Measurements from ENCODE around the gene NQO1. TPM values are rescaled to one million over a fixed set of nuclear protein-coding genes. Genes with fewer than 3 reads are reported as not detected.
"Not testable (repeated sequence)": the region's sequence is repeated elsewhere in the genome, so short reads cannot be mapped to it uniquely, and the experiment has no call there.

The NQO1 gene
- total RNA-seq, 1 donor from 2014 or later: 77.7 TPM

DNA sequence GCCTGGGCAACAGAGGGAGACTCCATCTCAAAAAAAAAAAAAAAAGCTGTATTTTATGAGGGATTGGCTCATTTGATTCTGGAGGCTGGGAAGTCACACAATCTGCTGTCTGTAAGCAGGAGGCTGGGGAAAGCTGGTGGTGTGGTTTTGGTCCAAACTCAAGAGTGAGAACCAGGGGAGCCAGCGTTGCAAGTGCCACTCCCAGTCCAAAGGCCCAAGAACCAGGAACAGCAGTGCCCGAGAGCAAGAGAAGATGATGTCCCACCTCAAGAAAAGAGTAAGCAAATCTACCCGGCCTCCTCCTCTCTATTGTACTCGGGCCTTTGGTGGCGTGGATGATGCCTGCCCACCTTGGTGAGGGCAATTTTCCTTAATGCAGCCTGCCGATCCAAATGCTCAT lies 5.7 kb upstream of the NQO1 start:
- no peaks in the 10 kb centered on the region for H3K27me3 ChIP-seq
- no peaks in the 10 kb centered on the region for H3K36me3 ChIP-seq
- H3K9me3 ChIP-seq: no peaks in the 10 kb centered on the region
- no peak overlapping the region for H3K27ac ChIP-seq
- peaks cover 9% of the 10 kb centered on the region for H3K4me1 ChIP-seq
- no peak overlapping the region for H3K4me3 ChIP-seq
- DNase-seq (no peak), ATAC-seq (no peak)
- intact Hi-C loops (cut with DNase I): no loop called here
- TF ChIP-seq, protein P1, sequence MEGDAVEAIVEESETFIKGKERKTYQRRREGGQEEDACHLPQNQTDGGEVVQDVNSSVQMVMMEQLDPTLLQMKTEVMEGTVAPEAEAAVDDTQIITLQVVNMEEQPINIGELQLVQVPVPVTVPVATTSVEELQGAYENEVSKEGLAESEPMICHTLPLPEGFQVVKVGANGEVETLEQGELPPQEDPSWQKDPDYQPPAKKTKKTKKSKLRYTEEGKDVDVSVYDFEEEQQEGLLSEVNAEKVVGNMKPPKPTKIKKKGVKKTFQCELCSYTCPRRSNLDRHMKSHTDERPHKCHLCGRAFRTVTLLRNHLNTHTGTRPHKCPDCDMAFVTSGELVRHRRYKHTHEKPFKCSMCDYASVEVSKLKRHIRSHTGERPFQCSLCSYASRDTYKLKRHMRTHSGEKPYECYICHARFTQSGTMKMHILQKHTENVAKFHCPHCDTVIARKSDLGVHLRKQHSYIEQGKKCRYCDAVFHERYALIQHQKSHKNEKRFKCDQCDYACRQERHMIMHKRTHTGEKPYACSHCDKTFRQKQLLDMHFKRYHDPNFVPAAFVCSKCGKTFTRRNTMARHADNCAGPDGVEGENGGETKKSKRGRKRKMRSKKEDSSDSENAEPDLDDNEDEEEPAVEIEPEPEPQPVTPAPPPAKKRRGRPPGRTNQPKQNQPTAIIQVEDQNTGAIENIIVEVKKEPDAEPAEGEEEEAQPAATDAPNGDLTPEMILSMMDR (IDR thresholded peaks at IDR 0.05): no peak

DNA sequence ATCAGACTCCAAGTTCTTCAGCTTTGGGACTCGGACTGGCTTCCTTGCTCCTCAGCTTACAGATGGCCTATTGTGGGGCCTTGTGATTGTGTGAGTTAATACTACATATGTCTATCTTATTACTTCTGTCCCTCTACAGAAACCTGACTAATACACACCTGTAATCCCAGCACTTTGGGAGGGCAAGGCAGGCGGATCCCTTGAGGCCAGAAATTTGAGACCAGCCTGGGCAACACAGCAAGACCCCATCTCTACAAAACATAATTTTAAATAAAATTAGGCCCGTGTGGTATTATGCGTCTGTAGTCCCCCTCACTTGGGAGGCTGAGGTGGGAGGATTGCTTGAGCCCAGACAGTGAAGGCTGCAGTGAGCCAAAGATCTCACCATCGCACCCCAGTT lies 4.9 kb upstream of the NQO1 start:
- ATAC-seq; intact Hi-C loops (cut with DNase I): not testable (repeated sequence)

DNA sequence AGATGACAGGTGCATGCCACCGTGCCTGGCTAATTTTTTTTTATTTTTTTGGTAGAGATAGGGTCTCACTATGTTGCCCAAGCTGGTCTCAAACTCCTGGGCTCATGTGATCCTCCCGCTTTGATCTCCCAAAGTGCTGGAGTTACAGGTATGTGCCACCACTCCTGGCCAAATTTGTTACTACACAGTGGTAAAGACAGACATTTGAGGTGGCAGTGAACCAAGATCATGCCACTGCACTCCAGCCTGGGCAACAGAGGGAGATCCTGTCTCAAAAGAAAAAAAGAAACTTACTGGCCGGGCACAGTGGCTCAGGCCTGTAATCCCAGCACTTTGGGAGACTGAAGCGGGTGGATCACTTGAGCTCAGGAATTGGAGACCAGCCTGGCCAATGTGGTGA lies 2.7 kb upstream of the NQO1 start:
- H3K9me3 ChIP-seq; intact Hi-C loops (cut with DNase I); H3K27me3 ChIP-seq; H3K4me3 ChIP-seq; H3K36me3 ChIP-seq; DNase-seq; H3K27ac ChIP-seq; ATAC-seq: not testable (repeated sequence)
- H3K4me1 ChIP-seq: peaks cover 17% of the 10 kb centered on the region

More for the DNA sequence above, 4.9 kb upstream of the NQO1 start:
- not testable (repeated sequence) for DNase-seq, H3K9me3 ChIP-seq, H3K36me3 ChIP-seq, H3K4me3 ChIP-seq, H3K4me1 ChIP-seq, H3K27me3 ChIP-seq, H3K27ac ChIP-seq

DNA sequence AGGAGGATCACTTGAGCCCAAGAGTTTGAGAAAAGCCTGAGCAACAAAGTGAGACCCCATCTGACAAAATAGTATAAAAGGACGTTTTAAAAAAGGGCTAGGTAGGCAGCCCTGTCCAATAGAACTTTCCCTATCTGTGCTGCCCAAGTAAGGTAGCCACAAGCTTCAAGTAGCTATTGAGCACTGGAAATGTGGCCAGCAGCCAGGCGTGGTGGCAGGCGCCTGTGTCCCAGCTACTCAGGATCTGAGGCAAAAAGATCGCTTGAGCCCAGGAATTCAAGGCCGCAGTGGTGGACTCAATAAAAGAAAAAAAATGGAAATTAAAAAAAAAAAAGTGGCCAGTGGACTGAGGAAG lies 1.5 kb upstream of the NQO1 start:
- TF ChIP-seq, protein P1 (IDR thresholded peaks at IDR 0.05): no peak
- DNase-seq (peak; percentile 87), ATAC-seq (peak; percentile 33)
- H3K36me3 ChIP-seq: no peaks in the 10 kb centered on the region
- no peaks in the 10 kb centered on the region for H3K9me3 ChIP-seq
- H3K27me3 ChIP-seq: no peaks in the 10 kb centered on the region
- peaks cover 17% of the 10 kb centered on the region for H3K4me1 ChIP-seq
- intact Hi-C loops (cut with DNase I): no loop called here
- H3K27ac ChIP-seq: peak overlapping the region; percentile 88
- peak overlapping the region; percentile 67 for H3K4me3 ChIP-seq

DNA sequence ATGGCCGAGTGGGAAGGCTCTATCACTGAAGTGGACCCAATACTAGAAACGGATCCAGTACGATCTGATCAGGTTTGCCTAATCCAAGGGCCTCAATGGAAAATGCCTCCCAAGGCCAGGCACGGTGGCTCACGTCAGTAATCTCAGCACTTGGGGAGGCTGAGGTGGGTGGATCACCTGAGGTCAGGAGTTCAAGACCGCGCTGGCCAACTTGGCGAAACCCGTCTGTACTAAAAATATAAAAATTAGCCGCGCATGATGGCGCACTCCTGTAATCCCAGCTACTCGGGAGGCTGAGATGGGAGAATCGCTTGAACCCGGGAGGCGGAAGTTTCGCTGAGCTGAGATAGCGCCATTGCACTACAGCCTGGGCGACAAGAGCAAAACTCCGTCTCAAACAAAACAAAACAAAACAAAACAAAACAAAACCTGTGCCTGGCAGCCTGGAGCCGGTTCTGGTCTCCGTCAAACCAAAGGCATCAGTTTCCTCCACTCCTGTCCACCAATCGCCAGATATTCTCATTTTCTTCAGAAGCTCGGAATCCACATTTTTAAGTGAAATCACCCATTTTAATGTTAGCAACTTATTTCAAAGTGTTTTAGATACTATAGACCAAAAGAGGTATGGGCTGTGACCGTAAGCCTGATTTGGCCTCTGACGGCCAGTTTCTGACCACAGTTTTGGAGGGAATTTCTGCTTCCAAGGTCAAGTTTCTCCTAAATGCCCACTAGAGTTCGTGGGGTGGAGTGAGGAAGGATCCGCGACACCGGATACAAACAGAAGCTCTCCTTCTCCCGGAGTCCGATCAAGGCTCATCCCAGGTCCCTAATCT lies 664 bp downstream of the NQO1 start:
- Histone ChIP-seq H3K27me3 (no peaks in the 10 kb centered on the region), H3K4me1 (peaks cover 17% of the 10 kb centered on the region), H3K9me3 (no peaks in the 10 kb centered on the region), H3K36me3 (no peaks in the 10 kb centered on the region), H3K27ac (peak overlapping the region; percentile 88), H3K4me3 (peak overlapping the region; percentile 67)
- TF ChIP-seq, protein P1 (IDR thresholded peaks at IDR 0.05): no peak
- ATAC-seq (no peak), DNase-seq (peak; percentile 53)
- intact Hi-C loops (cut with DNase I): no loop called here

DNA sequence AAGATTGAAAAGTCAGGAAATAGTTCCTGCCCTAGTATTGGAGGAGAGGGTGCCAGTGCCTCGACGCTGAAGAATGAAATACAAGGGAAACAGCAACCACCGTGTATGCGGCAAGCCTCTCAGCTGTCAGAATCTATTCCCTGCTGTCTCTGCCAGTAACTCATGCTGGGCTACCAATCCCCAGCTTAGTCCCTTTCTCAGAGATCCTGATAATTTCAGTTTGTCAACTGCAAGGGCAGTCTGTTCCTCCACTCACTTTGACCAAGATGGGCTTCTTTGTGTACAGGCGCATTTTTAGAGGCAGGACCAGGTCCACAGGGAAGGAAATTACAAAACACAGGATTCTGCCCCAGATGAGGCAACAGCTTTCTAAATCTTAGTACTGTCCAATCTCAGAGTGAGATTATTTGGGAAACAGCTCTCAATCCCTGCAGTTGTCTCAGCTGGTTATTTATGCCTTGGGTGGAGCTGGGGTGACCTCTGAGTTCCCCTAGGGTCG lies 1.3 kb downstream of the NQO1 start:
- no peaks in the 10 kb centered on the region for H3K9me3 ChIP-seq
- no peak for DNase-seq
- ATAC-seq: no peak
- H3K27ac ChIP-seq: peak overlapping the region; percentile 88
- peaks cover 17% of the 10 kb centered on the region for H3K4me1 ChIP-seq
- intact Hi-C loops (cut with DNase I): no loop called here
- H3K36me3 ChIP-seq: no peaks in the 10 kb centered on the region
- peak overlapping the region; percentile 67 for H3K4me3 ChIP-seq
- TF ChIP-seq, protein P1 (IDR thresholded peaks at IDR 0.05): no peak
- no peaks in the 10 kb centered on the region for H3K27me3 ChIP-seq
